Kidney epithelial cell (primary cell): ENCODE measurements around the gene ELL2. TPM values are rescaled to one million over a fixed set of nuclear protein-coding genes. Genes with fewer than 3 reads are reported as not detected.
A peak's percentile ranks its signal among the peaks of the same experiment; 100 is the strongest.

Source experiments
- DNase-seq: peaks from one replicate; pipeline ENCODE4 v3.0.0-alpha.2; 2010; ENCODE audit warnings: low read depth
- H3K27me3 ChIP-seq: 2 replicates; pipeline ENCODE4 v1.6.0; 2011; ENCODE audit warnings: low read length; ENCODE audit not compliant: control insufficient read depth, insufficient read depth
- H3K36me3 ChIP-seq: 2 replicates; pipeline ENCODE4 v1.5.1; 2011; ENCODE audit warnings: low read length; ENCODE audit not compliant: control insufficient read depth, insufficient read depth
- H3K4me3 ChIP-seq: 2 replicates; pipeline ENCODE4 v1.5.1; 2011; ENCODE audit warnings: low read depth, mild to moderate bottlenecking, control low read depth, low read length
- total RNA-seq: library from RNA; depleted of rRNA; stranded (reverse); fragments of >200 nt; gene quantifications from 2 replicates; pipeline ENCODE4 v1.2.3, GENCODE V29; 2015
- TF ChIP-seq, protein P1 (sequence below): IDR thresholded peaks from 2 replicates; pipeline ENCODE4 v1.5.1; 2011; ENCODE audit warnings: mild to moderate bottlenecking, moderate library complexity, low read length, control low read depth, inconsistent platforms; ENCODE audit not compliant: insufficient read depth, poor library complexity, severe bottlenecking

ELL2 gene
- total RNA-seq, 1 donor from 2014 or later = 14.1 TPM

- TF ChIP-seq, protein P1, sequence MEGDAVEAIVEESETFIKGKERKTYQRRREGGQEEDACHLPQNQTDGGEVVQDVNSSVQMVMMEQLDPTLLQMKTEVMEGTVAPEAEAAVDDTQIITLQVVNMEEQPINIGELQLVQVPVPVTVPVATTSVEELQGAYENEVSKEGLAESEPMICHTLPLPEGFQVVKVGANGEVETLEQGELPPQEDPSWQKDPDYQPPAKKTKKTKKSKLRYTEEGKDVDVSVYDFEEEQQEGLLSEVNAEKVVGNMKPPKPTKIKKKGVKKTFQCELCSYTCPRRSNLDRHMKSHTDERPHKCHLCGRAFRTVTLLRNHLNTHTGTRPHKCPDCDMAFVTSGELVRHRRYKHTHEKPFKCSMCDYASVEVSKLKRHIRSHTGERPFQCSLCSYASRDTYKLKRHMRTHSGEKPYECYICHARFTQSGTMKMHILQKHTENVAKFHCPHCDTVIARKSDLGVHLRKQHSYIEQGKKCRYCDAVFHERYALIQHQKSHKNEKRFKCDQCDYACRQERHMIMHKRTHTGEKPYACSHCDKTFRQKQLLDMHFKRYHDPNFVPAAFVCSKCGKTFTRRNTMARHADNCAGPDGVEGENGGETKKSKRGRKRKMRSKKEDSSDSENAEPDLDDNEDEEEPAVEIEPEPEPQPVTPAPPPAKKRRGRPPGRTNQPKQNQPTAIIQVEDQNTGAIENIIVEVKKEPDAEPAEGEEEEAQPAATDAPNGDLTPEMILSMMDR = peak; percentile 16
- Histone ChIP-seq H3K36me3 (no peaks in the 10 kb centered on the region), H3K27me3 (no peaks in the 10 kb centered on the region), H3K4me3 (peak overlapping the region; percentile 93)
- DNase-seq = no peak
Measured at GRCh38 chr5:95960667-95961616, 709 bp downstream of the ELL2 start.

- H3K27me3 ChIP-seq = no peaks in the 10 kb centered on the region
- TF ChIP-seq, protein P1 = peak; percentile 19
- DNase-seq = no peak
- H3K4me3 ChIP-seq = peak overlapping the region; percentile 93
- no peaks in the 10 kb centered on the region for H3K36me3 ChIP-seq
Measured at GRCh38 chr5:95959888-95960666, 1.6 kb downstream of the ELL2 start.

DNA sequence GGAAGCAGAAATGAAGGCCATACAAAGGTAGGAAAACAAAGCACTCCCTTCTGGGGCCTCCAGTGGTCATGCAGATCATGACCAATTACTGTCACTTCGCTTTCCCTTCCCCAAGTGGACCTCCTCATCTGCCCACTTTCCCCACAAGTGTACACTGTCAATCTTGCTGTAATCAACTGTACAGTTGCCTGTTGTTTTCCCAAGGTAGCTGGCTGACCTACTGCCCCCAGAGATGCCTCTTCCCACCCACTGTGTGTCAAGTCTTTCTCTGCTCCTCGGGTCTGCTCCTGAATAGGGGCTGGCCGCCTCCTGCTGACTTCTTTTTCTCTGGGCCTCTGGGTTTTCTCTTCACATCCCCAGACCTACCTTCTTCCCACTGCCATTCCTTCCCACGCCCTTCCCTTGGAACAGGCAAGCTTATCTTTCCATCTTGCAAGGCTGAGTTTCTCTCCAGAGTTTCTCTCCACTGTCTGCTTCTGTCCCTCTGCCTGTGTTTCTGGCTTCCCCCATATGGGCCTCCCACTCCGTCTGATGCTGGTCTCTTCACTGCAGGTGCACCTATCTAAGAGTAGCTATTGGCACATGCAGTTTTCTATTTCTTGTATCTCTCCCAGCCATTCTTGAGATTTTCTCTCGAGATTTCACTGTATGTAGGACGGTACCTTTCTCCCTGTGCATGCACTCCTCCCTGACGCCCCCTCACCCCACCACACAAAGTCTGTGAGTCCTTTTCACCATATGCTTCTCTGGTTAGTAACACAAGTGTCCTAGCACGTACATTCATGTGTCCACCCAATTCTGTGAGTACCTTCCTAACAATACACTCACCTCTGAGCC lies 2.4 kb downstream of the ELL2 start:
- DNase-seq = no peak
- Histone ChIP-seq H3K4me3 (peak overlapping the region; percentile 93), H3K36me3 (no peaks in the 10 kb centered on the region), H3K27me3 (no peaks in the 10 kb centered on the region)
- TF ChIP-seq, protein P1 = no peak

DNA sequence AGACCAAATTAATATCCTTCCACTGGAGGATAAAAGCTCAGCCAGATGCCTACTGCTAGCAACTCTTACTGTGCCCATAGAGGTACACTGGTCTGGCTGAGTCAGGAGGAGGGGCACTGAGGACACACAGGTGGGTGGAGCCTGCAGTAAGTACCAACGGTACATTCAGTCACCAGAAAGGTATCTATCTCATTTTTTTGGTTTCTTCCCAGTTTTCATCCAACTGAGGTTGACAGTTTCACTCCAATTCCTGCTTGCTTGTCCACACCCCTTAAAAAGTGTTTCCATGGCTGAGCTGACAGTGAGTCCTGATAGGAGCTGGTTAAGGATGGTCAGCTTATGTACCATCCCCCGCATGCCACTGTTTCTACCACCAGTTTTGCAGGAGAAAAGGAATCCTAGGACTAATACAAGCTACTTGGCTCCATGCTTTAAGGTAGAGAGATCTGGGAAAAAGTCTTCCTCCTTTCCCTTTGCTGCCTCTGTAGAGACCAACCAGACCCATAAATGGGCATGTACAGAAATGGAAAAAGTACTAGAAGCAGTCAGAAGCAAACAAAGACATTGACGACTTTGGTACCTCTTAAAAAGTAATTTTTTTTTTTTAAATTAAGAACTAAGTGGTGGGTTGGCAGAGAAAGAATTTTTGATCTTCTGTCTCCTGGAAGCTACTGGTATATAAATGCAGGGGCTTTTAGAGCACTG lies 3.2 kb downstream of the ELL2 start:
- TF ChIP-seq, protein P1 = no peak
- Histone ChIP-seq H3K4me3 (no peak overlapping the region), H3K27me3 (no peaks in the 10 kb centered on the region), H3K36me3 (no peaks in the 10 kb centered on the region)
- no peak for DNase-seq

DNA sequence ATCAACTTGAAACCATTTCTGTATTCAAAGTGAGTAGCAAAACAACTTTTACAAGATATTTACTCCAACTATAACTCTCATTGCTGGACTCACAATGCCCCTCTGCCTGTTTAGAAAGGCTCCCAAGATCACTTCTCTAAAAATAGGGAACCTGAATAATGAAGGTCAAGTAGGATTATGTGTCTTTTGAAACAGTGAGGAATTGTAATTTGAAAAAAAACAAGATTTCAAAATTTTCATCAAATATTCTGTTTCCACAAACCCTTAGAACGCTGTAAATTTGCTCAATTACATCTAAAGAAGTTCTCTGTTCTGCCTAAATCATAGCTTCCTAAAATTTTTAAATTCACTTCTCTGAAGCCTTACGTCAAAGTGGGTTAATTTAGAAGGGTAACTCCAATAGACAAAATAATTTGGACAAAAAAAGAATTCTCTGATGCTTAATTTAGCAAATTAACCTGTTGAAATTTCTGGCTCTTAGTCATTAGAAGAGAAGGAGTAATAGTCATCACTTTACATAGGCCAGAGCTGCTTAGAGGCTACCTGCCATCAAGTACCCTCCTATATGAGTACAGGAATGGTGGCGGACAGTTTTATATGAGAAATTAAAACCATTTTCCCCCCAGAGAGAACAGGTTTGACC lies 4.0 kb downstream of the ELL2 start:
- Histone ChIP-seq H3K27me3 (no peaks in the 10 kb centered on the region), H3K36me3 (no peaks in the 10 kb centered on the region), H3K4me3 (no peak overlapping the region)
- TF ChIP-seq, protein P1 = no peak
- DNase-seq = no peak
